Type B pancreatic cell (in vitro differentiated cells): ENCODE data around the gene IFT80. TPM values are rescaled to one million over a fixed set of nuclear protein-coding genes. Genes with fewer than 3 reads are reported as not detected.

Experiments used
- DNase-seq: peaks from one replicate; pipeline ENCODE4 v3.0.0; 2021; ENCODE audit warnings: mixed read lengths; ENCODE audit not compliant: unreplicated experiment; ENCODE audit errors: extremely low spot score
- H3K27ac Mint-ChIP-seq: 2 replicates; pipeline ENCODE4 v1.8.0; 2021; ENCODE audit warnings: mild to moderate bottlenecking, mixed read lengths
- H3K27me3 Mint-ChIP-seq: 2 replicates; pipeline ENCODE4 v1.8.0; 2021; ENCODE audit warnings: mixed read lengths
- H3K36me3 Mint-ChIP-seq: 2 replicates; pipeline ENCODE4 v1.8.0; 2021; ENCODE audit warnings: mixed read lengths
- H3K4me1 Mint-ChIP-seq: one replicate; pipeline ENCODE4 v1.8.0; 2021; ENCODE audit warnings: mixed read lengths; ENCODE audit not compliant: unreplicated experiment
- H3K4me3 Mint-ChIP-seq: 2 replicates; pipeline ENCODE4 v1.8.0; 2021; ENCODE audit warnings: mild to moderate bottlenecking, mixed read lengths
- H3K9me3 Mint-ChIP-seq: 2 replicates; pipeline ENCODE4 v1.8.0; 2021; ENCODE audit warnings: mixed read lengths
- total RNA-seq: library from RNA; stranded (reverse); gene quantifications from 2 replicates; pipeline ENCODE4 v1.2.1, GENCODE V29; 2021; ENCODE audit warnings: low replicate concordance
- TF ChIP-seq, protein P1 (sequence below): fragments of 200-600 bp; sonication (generic); conservative IDR thresholded peaks from 2 replicates; pipeline ENCODE4 v1.5.0; 2021; ENCODE audit warnings: antibody characterized with exemption, mild to moderate bottlenecking

IFT80 gene
- total RNA-seq, 1 donor from 2014 or later: 40.8 TPM

- no peak overlapping the region for H3K4me3 Mint-ChIP-seq
- no peak overlapping the region for H3K27ac Mint-ChIP-seq
- no peaks in the 10 kb centered on the region for H3K9me3 Mint-ChIP-seq
- TF ChIP-seq, protein P1, sequence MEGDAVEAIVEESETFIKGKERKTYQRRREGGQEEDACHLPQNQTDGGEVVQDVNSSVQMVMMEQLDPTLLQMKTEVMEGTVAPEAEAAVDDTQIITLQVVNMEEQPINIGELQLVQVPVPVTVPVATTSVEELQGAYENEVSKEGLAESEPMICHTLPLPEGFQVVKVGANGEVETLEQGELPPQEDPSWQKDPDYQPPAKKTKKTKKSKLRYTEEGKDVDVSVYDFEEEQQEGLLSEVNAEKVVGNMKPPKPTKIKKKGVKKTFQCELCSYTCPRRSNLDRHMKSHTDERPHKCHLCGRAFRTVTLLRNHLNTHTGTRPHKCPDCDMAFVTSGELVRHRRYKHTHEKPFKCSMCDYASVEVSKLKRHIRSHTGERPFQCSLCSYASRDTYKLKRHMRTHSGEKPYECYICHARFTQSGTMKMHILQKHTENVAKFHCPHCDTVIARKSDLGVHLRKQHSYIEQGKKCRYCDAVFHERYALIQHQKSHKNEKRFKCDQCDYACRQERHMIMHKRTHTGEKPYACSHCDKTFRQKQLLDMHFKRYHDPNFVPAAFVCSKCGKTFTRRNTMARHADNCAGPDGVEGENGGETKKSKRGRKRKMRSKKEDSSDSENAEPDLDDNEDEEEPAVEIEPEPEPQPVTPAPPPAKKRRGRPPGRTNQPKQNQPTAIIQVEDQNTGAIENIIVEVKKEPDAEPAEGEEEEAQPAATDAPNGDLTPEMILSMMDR: no peak
- DNase-seq: no peak
- H3K27me3 Mint-ChIP-seq: no peaks in the 10 kb centered on the region
- H3K4me1 Mint-ChIP-seq: no peaks in the 10 kb centered on the region
- H3K36me3 Mint-ChIP-seq: peaks cover 15% of the 10 kb centered on the region
Measured at GRCh38 chr3:160279657-160280056, 119.4 kb downstream of the IFT80 start.

DNA sequence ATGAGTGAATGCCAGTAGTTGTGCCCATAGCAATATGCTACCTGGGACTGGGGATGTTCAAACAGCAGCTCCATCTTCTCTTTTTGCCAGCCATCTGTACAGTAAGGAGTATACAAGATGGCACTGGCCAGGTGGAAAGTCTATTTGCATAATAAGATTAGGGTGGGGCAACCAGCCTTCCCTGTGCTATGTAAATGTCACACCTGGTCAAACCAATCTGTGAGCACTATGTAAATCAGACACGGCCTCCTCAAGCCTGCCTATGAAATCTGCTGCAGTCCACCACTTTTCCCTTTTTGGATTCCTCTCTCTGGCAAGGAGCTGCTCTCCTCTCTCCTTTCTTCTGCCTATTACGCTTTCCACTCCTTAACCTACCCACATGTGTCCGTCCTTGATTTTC lies 120.8 kb downstream of the IFT80 start:
- peaks cover 24% of the 10 kb centered on the region for H3K36me3 Mint-ChIP-seq
- H3K9me3 Mint-ChIP-seq: no peaks in the 10 kb centered on the region
- H3K27ac Mint-ChIP-seq: no peak overlapping the region
- H3K27me3 Mint-ChIP-seq: no peaks in the 10 kb centered on the region
- DNase-seq: no peak
- H3K4me1 Mint-ChIP-seq: no peaks in the 10 kb centered on the region
- no peak overlapping the region for H3K4me3 Mint-ChIP-seq
- TF ChIP-seq, protein P1: no peak

GRCh38 chr3:160265088-160265487 lies 133.9 kb downstream of the IFT80 start:
- H3K27me3 Mint-ChIP-seq: no peaks in the 10 kb centered on the region
- H3K9me3 Mint-ChIP-seq: no peaks in the 10 kb centered on the region
- H3K4me1 Mint-ChIP-seq: no peaks in the 10 kb centered on the region

GRCh38 chr3:160260587-160261270 lies 138.3 kb downstream of the IFT80 start:
- Mint-ChIP-seq H3K9me3 (no peaks in the 10 kb centered on the region), H3K4me3 (no peak overlapping the region), H3K27ac (no peak overlapping the region), H3K4me1 (no peaks in the 10 kb centered on the region), H3K27me3 (no peaks in the 10 kb centered on the region), H3K36me3 (peaks cover 12% of the 10 kb centered on the region)
- TF ChIP-seq, protein P1: no peak
- no peak for DNase-seq

More at GRCh38 chr3:160265088-160265487, 133.9 kb downstream of the IFT80 start:
- Mint-ChIP-seq H3K27ac (no peak overlapping the region), H3K36me3 (peaks cover 15% of the 10 kb centered on the region), H3K4me3 (no peak overlapping the region)
- TF ChIP-seq, protein P1: no peak
- DNase-seq: no peak

DNA sequence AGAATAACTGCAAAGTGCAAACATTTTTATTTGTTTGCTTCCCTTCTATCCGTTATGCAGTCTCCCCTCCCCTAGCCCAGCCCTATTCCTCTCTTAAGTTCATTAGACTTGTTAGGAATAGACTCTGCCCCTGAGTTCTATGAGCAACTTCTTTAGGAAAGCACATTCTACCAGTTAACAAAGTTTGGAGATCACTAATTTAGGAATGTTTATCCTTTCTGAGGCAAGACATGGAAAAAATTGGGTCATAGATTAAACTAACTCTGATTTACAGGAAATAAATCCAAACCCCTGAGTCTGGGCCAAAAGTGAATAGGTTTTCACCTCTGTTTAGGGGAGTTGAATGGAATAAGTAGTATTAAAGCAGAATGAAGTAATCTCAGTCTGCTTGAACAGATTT lies 139.4 kb downstream of the IFT80 start:
- Mint-ChIP-seq H3K36me3 (peaks cover 8% of the 10 kb centered on the region), H3K4me3 (no peak overlapping the region), H3K9me3 (no peaks in the 10 kb centered on the region), H3K4me1 (no peaks in the 10 kb centered on the region), H3K27ac (no peak overlapping the region), H3K27me3 (no peaks in the 10 kb centered on the region)
- TF ChIP-seq, protein P1: no peak
- DNase-seq: no peak
